Neural crest cell (in vitro differentiated cells): ENCODE measurements around the gene DOCK9. TPM values are rescaled to one million over a fixed set of nuclear protein-coding genes. Genes with fewer than 3 reads are reported as not detected.

Experiments
- DNase-seq: peaks from one replicate; pipeline ENCODE4 v3.0.0; 2021; ENCODE audit warnings: low read depth, mixed read lengths, low spot score
- H3K27ac Mint-ChIP-seq: one replicate; pipeline ENCODE4 v1.8.0; 2021; ENCODE audit warnings: mild to moderate bottlenecking, mixed read lengths; ENCODE audit not compliant: unreplicated experiment
- H3K27me3 Mint-ChIP-seq: 2 replicates; pipeline ENCODE4 v1.8.0; 2021; ENCODE audit warnings: low read depth, mild to moderate bottlenecking, mixed read lengths
- H3K36me3 Mint-ChIP-seq: 2 replicates; pipeline ENCODE4 v1.8.0; 2021; ENCODE audit warnings: low read depth, mild to moderate bottlenecking, mixed read lengths
- H3K4me1 Mint-ChIP-seq: 2 replicates; pipeline ENCODE4 v1.8.0; 2021; ENCODE audit warnings: mixed read lengths
- H3K4me3 Mint-ChIP-seq: one replicate; pipeline ENCODE4 v1.8.0; 2021; ENCODE audit warnings: mild to moderate bottlenecking, mixed read lengths
- H3K9me3 Mint-ChIP-seq: 2 replicates; pipeline ENCODE4 v1.8.0; 2021; ENCODE audit warnings: mixed read lengths
- total RNA-seq: library from RNA; stranded (reverse); gene quantifications from 2 replicates; pipeline ENCODE4 v1.2.1, GENCODE V29; 2021
- TF ChIP-seq, protein P1 (sequence below): fragments of 200-600 bp; sonication (generic); conservative IDR thresholded peaks from 2 replicates; pipeline ENCODE4 v1.5.0; 2021; ENCODE audit warnings: antibody characterized with exemption, mild to moderate bottlenecking

DOCK9 gene
- total RNA-seq, 1 donor from 2014 or later: 6.9 TPM

DNA sequence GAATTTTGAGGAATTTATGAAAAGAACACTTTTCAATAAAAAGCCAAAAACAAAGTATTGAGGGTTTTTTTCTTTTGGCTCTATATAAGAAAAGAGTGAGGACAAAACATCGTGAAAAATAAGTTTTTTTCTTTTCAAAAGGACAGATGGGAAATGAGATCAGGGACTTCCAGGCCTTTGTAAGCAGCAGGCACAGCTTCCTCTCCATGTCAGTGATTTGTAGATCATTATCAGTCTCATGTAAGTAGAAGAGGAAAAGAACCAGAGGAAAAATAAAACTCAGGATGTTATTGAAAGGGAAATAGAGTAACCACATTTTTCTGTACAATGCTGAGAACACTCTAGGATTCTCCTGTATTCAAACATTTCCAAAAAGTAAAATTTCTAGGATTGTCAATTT, 29.9 kb downstream of the DOCK9 start:
- Mint-ChIP-seq H3K27ac (no peak overlapping the region), H3K36me3 (no peaks in the 10 kb centered on the region), H3K9me3 (no peaks in the 10 kb centered on the region), H3K4me3 (no peak overlapping the region), H3K27me3 (no peaks in the 10 kb centered on the region), H3K4me1 (no peaks in the 10 kb centered on the region)
- TF ChIP-seq, protein P1, sequence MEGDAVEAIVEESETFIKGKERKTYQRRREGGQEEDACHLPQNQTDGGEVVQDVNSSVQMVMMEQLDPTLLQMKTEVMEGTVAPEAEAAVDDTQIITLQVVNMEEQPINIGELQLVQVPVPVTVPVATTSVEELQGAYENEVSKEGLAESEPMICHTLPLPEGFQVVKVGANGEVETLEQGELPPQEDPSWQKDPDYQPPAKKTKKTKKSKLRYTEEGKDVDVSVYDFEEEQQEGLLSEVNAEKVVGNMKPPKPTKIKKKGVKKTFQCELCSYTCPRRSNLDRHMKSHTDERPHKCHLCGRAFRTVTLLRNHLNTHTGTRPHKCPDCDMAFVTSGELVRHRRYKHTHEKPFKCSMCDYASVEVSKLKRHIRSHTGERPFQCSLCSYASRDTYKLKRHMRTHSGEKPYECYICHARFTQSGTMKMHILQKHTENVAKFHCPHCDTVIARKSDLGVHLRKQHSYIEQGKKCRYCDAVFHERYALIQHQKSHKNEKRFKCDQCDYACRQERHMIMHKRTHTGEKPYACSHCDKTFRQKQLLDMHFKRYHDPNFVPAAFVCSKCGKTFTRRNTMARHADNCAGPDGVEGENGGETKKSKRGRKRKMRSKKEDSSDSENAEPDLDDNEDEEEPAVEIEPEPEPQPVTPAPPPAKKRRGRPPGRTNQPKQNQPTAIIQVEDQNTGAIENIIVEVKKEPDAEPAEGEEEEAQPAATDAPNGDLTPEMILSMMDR: no peak
- DNase-seq: no peak

DNA sequence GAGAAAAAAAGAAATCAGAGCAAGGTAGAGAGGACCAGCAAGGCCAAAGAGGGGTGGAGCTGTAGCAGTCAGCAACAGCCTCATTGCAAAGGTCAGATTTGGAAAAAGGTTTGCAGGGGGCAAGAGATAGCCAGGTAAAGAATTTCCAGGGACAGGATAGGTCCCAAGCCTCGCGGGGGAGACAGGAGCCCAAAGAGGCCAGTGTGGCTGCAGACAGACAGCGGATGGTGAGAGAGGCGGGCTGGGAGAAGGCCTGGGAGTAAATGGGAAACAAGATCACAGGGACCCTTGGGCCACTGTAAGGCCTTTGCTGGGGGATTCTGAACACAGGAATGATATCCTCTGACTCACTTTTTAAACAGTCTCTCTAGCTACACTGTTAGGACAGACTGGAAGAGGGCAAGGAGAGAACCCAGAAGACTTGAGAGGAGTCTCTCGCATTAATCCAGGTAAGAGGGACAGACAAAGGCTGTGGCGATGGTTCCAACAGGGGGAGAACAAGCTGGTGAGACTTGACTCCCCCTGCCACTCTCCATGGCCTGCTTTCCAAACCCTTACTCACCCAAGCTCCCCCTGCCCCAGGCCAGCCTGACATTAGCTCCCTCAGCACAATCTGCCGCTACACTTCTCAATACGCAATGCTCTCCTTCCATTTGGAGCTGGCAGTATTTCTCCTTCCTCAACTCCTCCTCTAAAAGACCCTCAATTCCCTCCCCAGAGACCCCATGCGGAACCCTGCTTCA, 31.8 kb downstream of the DOCK9 start:
- H3K27ac Mint-ChIP-seq: no peak overlapping the region

DNA sequence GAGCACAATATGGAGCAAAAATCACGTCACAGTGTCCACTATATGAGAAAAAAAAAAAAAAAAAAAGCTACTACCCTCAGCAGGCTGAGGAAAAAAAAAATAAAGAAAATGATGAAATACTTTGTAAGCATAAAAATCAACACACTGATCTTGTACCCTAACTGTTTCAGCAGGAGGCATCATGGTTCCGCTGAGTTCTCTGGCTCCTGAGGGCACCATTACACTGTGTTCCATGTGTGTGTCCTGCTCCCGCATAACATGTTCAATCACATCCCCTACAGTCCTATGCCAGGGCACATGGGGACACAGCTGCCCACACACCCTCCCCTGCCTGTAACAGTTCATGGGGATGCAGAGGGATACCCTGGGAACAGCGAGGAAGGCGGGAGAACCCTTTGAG, 33.5 kb downstream of the DOCK9 start:
- TF ChIP-seq, protein P1: no peak
- Mint-ChIP-seq H3K36me3 (no peaks in the 10 kb centered on the region), H3K9me3 (no peaks in the 10 kb centered on the region), H3K4me3 (no peak overlapping the region), H3K4me1 (no peaks in the 10 kb centered on the region), H3K27ac (no peak overlapping the region), H3K27me3 (no peaks in the 10 kb centered on the region)
- no peak for DNase-seq

More for the DNA sequence above, 31.8 kb downstream of the DOCK9 start:
- no peak for DNase-seq
- no peaks in the 10 kb centered on the region for H3K9me3 Mint-ChIP-seq
- H3K4me3 Mint-ChIP-seq: no peak overlapping the region
- H3K27me3 Mint-ChIP-seq: no peaks in the 10 kb centered on the region
- TF ChIP-seq, protein P1: no peak
- H3K36me3 Mint-ChIP-seq: no peaks in the 10 kb centered on the region
- no peaks in the 10 kb centered on the region for H3K4me1 Mint-ChIP-seq

DNA sequence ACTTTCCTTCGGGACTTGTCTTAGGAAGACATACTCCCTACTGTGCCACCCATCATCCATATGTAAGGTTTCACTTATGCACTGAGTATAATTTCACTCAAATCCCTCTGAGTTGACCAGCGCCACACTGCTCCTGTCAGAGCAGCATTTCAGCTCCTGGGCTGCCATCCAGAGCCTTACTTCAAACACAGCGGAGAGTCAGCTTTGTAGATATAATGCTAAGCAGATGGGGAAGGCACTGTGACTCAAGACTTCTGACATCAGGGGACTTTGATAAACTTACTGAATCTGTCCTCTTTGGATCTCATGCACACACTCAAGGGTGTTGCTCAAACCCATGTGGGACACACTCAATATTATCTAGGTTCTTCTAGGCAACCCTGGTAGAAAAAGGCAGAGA, 34.9 kb downstream of the DOCK9 start:
- H3K4me1 Mint-ChIP-seq: no peaks in the 10 kb centered on the region
- H3K27ac Mint-ChIP-seq: no peak overlapping the region
- H3K9me3 Mint-ChIP-seq: no peaks in the 10 kb centered on the region
- DNase-seq: no peak
- H3K4me3 Mint-ChIP-seq: no peak overlapping the region
- TF ChIP-seq, protein P1: no peak
- no peaks in the 10 kb centered on the region for H3K27me3 Mint-ChIP-seq
- no peaks in the 10 kb centered on the region for H3K36me3 Mint-ChIP-seq

DNA sequence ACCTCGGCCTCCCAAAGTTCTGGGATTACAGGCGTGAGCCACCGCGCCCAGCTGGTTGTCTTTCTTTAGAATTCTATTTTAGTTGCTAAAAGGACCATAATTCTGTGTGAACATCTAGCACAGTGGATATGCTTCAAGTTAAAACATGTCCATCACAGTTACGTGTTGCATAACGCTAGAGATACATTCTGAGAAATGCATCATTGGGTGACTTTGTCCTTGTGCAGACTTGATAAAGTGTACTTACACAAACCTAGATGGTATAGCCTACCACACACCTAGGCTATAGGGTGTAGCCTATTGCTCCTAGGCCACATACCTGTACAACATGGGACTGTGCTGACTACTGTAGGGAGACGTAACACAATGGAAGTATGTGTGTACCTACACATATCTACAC, 35.4 kb downstream of the DOCK9 start:
- Mint-ChIP-seq H3K9me3 (no peaks in the 10 kb centered on the region), H3K4me1 (no peaks in the 10 kb centered on the region), H3K4me3 (no peak overlapping the region), H3K27me3 (no peaks in the 10 kb centered on the region), H3K27ac (no peak overlapping the region), H3K36me3 (no peaks in the 10 kb centered on the region)
- TF ChIP-seq, protein P1: no peak
- DNase-seq: no peak
